GM19397 (cell line): ENCODE measurements around the gene LMBR1.

Experiments
- ATAC-seq: cut with Tn5 transposase; IDR thresholded peaks from one replicate; pipeline ENCODE4 v1.9.1; 2021; ENCODE audit warnings: mild to moderate bottlenecking, moderate library complexity; ENCODE audit not compliant: unreplicated experiment

LMBR1 gene

GRCh38 chr7:156764016-156764669 is 128.8 kb downstream of the LMBR1 start:
- no peak for ATAC-seq

- ATAC-seq = no peak
These were observed 133.3 kb downstream of the LMBR1 start for GRCh38 chr7:156759579-156760202.

- ATAC-seq = no peak
These were observed 133.8 kb downstream of the LMBR1 start for GRCh38 chr7:156759143-156759542.

- no peak for ATAC-seq
These were observed 138.8 kb downstream of the LMBR1 start for GRCh38 chr7:156754201-156754600.

- no peak for ATAC-seq
These were observed 139.4 kb downstream of the LMBR1 start for GRCh38 chr7:156753630-156754029.

- ATAC-seq = no peak
These were observed 139.8 kb downstream of the LMBR1 start for GRCh38 chr7:156753229-156753560.

- no peak for ATAC-seq
These were observed 140.4 kb downstream of the LMBR1 start for GRCh38 chr7:156752367-156753228.

- ATAC-seq = no peak
These were observed 141.7 kb downstream of the LMBR1 start for GRCh38 chr7:156751319-156751718.

- no peak for ATAC-seq
These were observed 145.3 kb downstream of the LMBR1 start for GRCh38 chr7:156747718-156748117.

- ATAC-seq = no peak
These were observed 146.1 kb downstream of the LMBR1 start for GRCh38 chr7:156746891-156747290.

GRCh38 chr7:156739596-156739995 is 153.4 kb downstream of the LMBR1 start:
- ATAC-seq = no peak

GRCh38 chr7:156735851-156736250 is 157.1 kb downstream of the LMBR1 start:
- ATAC-seq = no peak

GRCh38 chr7:156733638-156734037 is 159.3 kb downstream of the LMBR1 start:
- no peak for ATAC-seq

GRCh38 chr7:156732091-156732625 is 160.8 kb downstream of the LMBR1 start:
- ATAC-seq = no peak

GRCh38 chr7:156731651-156732050 is 161.3 kb downstream of the LMBR1 start:
- no peak for ATAC-seq

GRCh38 chr7:156725936-156726335 is 167.0 kb downstream of the LMBR1 start:
- ATAC-seq = no peak

GRCh38 chr7:156725073-156725472 is 167.9 kb downstream of the LMBR1 start:
- ATAC-seq = no peak

- no peak for ATAC-seq
These were observed 170.7 kb downstream of the LMBR1 start for GRCh38 chr7:156722043-156722826.

- no peak for ATAC-seq
These were observed 189.1 kb downstream of the LMBR1 start for GRCh38 chr7:156703773-156704482.

GRCh38 chr7:156703209-156703608 is 189.8 kb downstream of the LMBR1 start:
- ATAC-seq = no peak
